HG03103 (cell line): ENCODE data around the gene MKX.
"Not testable (repeated sequence)": the region's sequence is repeated elsewhere in the genome, so short reads cannot be mapped to it uniquely, and the experiment has no call there.

ENCODE experiments used
- ATAC-seq: cut with Tn5 transposase; IDR thresholded peaks from one replicate; pipeline ENCODE4 v1.9.1; 2021; ENCODE audit warnings: low read depth; ENCODE audit not compliant: unreplicated experiment

MKX gene

GRCh38 chr10:27695706-27696105 is 49.9 kb downstream of the MKX start:
- ATAC-seq = no peak

- no peak for ATAC-seq
Observed at GRCh38 chr10:27695088-27695487, 50.5 kb downstream of the MKX start.

GRCh38 chr10:27692663-27693062 is 53.0 kb downstream of the MKX start:
- no peak for ATAC-seq

- no peak for ATAC-seq
Observed at GRCh38 chr10:27688991-27689390, 56.6 kb downstream of the MKX start.

- no peak for ATAC-seq
Observed at GRCh38 chr10:27688276-27688675, 57.3 kb downstream of the MKX start.

GRCh38 chr10:27687743-27688142 is 57.9 kb downstream of the MKX start:
- no peak for ATAC-seq

- no peak for ATAC-seq
Observed at GRCh38 chr10:27687326-27687725, 58.3 kb downstream of the MKX start.

GRCh38 chr10:27685681-27686080 is 59.9 kb downstream of the MKX start:
- ATAC-seq = no peak

- ATAC-seq = no peak
Observed at GRCh38 chr10:27683226-27683625, 62.4 kb downstream of the MKX start.

GRCh38 chr10:27681795-27682194 is 63.8 kb downstream of the MKX start:
- ATAC-seq = not testable (repeated sequence)

GRCh38 chr10:27680691-27681605 is 64.7 kb downstream of the MKX start:
- ATAC-seq = no peak

GRCh38 chr10:27680006-27680557 is 65.5 kb downstream of the MKX start:
- ATAC-seq = no peak

- no peak for ATAC-seq
Observed at GRCh38 chr10:27679369-27679912, 66.2 kb downstream of the MKX start.

- no peak for ATAC-seq
Observed at GRCh38 chr10:27678166-27678565, 67.5 kb downstream of the MKX start.

- ATAC-seq = no peak
Observed at GRCh38 chr10:27673065-27673464, 72.6 kb downstream of the MKX start.

- ATAC-seq = no peak
Observed at GRCh38 chr10:27671821-27672220, 73.8 kb downstream of the MKX start.

GRCh38 chr10:27664461-27664860 is 81.2 kb downstream of the MKX start:
- ATAC-seq = no peak

- ATAC-seq = no peak
Observed at GRCh38 chr10:27663621-27664020, 82.0 kb downstream of the MKX start.

GRCh38 chr10:27661514-27662286 is 83.9 kb downstream of the MKX start:
- no peak for ATAC-seq

- ATAC-seq = no peak
Observed at GRCh38 chr10:27660711-27661110, 84.9 kb downstream of the MKX start.

GRCh38 chr10:27660268-27660667 is 85.4 kb downstream of the MKX start:
- no peak for ATAC-seq
